NCI-H187 (cell line): Measurements from ENCODE around the gene NAPG.
"Not testable (repeated sequence)": the region's sequence is repeated elsewhere in the genome, so short reads cannot be mapped to it uniquely, and the experiment has no call there.

Source experiments
- DNase-seq, 2 experiments: peaks; one replicate each; lab custom pipeline; 2025; lab: John Stamatoyannopoulos, UW

The NAPG gene

DNA sequence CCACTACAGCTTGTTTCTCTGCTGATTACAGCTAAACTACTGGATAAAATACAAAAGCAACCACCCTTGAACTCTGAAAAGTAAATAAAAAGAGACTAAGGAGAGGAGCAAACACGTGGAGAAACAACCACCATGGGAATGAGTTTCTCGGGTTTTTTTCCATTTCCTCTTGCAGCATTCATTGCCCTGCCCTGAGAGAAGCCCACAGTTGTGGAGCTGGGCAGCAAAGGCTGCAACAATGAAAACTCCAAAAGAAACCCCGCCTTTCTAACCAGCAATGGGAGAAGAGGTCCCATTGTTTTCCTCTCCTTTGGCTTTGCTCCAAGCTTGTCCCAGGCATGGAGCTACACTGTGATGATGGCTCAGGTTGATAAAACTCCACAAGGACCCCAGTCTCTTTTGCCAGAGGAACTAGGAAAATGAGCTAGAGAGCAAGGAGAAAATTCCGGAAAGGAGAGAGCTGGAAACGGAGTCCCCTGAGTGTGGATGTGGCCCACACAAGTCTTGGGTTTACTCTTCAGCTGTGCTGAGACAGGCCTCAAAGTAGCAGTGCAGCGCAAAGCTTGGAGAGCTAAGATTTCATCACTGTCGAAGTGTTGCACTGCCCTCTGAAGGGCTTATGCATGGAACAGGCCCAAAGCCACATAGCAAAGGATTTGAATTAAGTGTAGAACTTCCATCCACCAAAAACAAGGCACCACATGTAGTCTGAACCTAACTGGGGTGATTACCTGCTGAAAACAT, 20.9 kb downstream of the NAPG start:
- DNase-seq, result no peak

DNA sequence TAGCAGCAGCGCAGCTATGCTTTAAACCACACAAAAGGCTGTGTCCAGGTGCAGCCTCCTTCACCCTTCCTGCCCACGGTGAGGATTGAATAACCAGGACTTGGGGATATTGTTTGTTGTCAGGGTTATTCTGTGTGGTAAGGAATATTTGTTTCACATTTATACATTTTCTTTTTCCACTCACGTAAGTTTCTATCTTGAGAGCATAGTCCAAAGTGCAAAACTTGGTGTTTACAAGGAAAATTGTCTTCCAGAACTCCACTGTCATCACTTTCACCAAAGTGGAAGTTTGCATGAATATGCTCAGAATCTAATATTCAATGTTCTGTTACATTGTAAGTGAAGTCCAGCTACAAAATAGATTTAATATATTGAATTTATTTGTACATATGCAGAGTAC, 26.4 kb downstream of the NAPG start:
- no peak for DNase-seq

DNA sequence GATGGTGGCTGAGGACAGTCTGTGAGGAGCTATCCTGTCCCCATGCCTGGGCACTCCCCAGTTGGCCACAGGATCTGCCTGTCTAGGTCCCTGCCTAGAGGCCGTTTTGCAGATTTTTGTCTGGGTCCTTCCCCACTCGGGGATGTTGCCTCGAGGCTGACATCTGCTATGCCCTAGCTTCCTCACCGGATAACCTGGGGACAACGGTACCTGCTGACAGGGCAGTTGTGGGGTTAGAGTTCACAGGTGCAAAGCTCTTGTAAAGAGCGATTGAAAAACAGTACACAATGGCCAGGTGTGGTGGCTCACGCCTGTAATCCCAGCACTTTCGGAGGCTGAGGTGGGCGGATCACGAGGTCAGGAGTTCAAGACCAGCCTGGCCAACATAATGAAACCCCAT, 30.4 kb downstream of the NAPG start:
- DNase-seq, result not testable (repeated sequence)

DNA sequence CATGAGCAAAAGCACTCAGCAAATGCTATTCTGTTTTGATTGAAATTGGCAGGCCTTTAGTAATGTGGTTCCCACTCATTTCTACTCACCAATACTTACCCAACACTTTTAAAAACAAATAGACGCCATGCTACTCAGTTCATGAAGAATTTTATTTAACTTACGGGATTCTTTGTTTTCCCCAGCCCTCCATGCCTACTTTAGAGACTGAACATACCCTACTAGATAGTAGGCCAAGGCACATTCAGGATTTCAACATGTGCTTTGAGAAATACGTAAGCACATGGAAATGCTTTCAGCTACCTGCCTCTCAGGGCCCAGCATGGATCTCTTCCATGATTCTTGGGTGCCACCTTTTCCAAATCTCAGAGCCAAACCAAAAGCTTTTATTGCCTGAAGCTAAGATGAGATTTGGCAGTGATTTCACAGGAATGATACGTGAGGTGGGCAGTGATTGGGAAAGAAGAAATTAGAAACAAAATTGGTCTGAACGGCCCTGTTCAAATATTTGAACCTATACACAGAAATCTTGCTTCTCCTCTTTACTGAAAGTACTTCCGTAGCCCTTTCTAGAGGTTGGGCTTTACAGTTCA, 31.4 kb downstream of the NAPG start:
- no peak for DNase-seq

DNA sequence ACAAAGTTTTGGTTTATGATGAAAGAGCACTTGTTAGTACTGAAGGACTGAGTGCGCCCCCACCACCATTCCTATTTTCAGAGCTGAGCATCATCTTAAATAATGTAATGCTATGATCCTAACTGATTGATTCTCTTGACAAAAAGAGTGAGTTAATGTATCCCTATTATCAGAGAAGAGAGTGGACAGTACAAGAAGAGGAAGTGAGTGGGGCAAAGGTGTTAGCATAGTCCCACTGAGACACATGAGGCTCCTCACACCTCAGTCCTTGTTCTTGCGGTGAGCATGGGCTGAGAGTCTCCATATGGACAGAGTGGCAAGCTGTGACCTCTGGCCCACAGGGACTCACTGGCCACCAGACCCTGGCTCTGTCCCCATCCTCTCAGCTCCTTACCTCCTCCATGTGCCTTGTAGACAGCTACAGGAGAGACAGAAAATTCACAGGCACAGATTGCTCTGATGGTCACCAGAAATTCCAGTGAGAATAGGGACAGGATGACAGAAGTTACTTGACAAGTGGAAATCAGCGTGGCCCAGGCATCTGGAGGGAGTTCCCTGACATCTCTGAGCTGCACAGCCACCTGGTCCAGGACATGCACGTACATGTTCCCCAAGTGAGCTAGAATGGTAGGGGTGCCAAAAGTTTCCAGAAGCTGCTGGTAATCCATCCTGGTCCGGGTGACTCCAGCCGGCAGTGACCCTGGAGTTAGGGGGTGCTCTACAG, 32.6 kb downstream of the NAPG start:
- DNase-seq, result no peak

DNA sequence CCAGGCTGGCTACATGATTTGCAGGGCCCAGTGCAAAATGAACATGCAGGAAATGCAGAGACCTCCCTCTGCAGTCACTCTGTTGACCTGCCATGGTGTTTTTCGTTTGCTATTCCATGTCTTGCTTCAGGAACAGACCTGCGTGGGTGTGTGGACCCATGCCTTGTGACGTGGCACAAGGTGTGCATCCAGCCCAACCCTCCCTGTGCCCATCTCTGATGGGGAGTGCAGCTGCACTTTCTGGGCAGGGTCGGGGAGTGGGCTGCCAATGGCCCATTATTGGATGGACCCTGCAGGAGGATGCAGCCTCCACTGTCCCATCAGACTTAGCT, 33.1 kb downstream of the NAPG start:
- no peak for DNase-seq

DNA sequence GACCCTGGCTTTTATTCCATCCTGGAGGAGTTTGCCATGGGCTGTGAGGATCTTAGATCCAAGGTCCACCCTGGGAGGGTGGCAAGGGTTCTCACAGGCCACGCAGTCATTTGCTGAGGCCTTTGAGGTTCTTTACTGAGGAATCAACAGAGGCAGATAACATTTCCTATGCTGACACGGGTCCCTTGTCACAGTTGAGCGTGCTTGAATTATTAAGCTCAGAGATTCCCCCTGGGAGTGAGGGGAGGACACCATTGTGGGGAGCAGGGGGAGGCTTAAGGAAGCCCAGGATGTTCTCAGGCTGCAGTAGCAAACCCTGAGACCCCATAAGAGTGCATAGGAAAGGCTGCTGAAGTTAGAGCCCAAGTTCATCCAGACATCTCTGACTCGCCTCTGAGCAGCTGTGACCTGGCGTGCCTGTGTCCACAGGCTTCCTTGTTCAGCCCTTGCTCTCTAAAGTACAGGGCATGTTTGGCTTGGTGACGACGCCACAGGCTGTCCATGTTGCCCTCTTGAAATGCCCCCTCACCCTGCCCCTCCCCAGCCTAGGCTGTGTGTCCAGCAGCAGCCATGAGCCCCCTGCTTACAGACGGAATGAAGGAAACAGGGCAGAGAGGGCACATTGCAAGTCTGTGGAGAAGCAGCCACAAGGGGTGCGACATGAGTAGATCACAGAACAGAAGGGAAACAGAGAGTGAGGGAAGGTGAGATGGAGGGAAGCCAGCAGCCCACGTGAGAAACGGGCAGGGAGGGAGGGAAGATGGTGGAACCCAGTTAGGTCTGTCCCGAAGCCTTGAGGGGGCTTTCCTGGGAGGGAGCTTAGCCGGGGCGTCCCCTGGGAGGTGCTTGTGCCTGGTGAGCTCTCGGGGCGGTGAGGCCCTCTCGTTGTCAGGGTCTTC, 34.0 kb downstream of the NAPG start:
- DNase-seq, result no peak

DNA sequence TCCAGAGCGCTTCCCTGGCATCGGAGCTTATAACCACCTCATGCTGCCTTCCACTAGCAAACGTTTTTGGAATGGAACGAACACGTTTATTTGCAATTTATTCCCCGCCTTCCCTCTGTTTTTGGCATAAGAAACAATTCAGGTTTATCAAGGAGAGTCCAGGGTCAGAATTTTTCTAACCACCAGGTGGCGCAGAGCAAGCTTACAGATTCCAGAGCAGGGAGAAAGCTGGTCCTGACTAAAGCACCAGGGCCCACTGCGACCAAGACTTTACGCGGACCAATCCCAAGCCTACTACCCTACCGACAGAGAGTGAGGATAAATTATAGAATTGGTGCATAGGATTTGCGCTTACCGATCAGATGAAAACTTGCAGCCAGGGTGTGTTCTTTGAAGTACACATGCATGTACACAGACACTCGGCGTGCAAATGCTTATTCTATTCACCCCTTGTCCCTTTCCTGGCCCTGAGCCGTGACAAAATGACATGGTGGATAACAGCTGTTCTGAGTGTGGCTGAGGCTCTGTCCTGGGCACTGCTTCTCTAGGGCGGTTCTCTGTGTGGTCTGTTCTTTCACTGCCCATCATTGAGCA, 34.7 kb downstream of the NAPG start:
- DNase-seq, result peak in 1 of 2 experiments; percentile 4

DNA sequence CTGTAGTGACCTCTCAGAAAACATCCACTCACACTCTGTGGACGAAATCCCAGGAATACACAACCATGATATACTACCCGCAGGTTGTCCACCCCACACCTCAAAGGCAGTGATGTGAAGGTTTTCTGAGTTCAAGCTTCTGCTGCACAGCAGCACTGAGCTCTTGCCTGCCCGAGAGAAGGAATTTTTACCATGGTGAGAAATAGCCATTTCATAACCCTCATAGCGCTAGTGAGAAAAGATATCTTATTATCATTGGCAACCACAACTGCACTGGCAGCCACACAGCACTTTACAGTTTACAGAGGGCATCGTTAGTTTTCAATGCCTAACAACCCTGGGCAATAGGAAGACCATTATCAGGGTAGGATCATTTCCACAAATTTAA, 36.9 kb downstream of the NAPG start:
- DNase-seq, result no peak

DNA sequence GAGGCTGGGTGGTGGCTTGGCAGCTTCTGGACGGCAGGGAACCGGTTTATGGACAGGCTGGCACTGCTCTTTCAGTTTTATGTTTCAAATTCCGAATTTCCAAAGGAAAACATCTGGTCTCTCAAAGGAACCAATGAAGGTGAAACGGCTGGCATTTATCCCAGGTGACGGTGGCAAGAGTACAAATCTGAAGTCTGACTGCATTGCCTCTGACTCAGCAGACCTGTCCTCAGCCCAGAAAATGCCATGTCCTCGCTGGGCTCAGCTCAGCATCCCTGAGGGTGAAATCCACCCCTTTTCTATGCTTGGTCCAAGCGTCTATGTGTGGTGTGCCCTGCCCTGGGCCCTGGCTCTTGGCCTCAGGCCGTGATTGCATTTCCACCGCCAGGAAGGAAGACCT, 38.1 kb downstream of the NAPG start:
- DNase-seq, result no peak

DNA sequence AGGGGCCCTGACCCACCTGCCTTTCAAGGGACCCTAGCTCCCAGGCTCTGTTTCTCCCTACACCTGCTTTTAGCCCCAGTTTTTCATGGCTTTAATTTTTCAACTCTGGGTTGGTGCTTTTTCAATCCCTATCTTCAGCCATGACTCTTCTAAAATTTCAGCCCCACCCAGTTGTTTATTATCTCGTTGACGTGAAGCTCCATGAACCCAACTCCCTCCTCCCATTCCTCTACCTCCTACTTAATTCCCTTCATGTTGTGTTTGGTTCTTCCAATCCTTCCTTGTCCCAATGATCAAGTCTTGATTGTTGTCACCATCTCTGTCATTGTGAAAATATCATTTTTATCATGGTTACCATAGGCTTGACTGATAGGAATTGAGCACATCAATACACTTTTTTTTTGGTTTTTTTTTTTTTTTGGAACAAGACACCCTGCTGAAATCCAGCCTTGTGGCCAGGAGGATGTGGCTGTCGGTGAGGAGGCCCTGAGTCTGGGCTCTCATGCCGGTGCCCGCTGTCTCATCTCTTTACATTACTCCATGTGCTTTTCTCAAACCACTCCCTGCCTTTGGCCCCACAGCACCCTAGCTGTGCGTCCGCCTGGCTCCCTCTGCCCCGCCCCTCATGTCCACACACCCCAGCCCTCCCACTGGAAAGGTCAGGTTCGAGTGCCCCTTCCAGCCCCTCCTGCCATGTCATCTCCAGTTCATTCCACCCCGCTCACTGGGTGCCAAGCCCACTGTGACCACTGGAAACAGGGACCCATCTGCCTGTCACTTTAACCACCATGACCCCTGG, 39.3 kb downstream of the NAPG start:
- DNase-seq, result no peak

DNA sequence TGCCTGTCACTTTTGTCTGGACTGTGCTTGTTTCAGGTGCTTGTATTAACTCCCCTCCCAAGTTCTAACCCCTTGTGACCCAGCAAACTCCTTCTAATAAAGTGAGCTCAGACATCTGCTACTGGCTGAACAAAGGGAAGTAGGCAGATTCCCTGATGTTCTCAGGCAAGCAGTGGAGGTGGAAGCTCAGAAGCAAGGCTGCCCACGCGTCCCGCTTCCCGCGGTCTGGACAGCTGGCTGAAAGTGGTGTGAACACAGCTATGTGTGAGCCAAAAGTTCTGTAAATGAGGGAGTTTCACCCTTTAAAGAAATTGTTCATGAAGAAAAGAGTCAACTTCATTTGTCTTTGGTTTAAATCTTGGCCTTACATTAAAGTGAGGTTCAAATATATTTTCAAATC, 40.0 kb downstream of the NAPG start:
- no peak for DNase-seq

DNA sequence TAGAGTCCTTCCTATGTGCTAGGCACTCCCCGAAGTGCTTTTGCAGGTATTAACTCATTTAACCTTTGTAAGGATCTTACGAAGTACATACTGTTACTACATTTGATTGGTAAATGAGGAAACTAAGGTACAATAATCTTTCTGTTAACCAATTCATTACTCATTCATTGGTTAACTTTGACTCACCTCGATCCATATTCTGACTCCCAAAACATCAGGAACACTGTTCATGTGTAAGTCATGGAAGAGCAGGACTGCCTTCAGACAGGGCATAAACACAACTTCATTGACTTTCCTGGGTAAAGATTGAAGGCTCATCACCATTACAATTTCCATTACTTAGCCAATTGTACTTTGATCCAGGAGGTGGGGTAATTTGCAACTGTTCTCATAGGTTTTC, 40.6 kb downstream of the NAPG start:
- no peak for DNase-seq

DNA sequence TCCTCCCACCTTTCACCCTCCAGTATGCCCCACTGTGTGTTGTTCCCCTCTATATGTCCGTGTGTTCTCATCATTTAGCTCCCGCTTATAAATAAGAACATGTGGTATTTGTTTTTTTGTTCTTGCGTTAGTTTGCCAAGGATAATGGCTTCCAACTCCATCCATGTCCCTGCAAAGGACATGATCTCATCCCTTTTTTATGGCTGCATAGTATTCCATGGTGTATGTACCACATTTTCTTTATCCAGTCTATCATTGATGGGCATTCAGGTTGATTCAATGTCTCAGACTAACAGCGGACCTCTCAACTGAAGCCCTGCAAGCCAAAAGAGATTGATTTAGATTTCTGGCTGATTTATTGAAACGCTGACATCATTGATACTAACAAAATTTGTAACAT, 44.1 kb downstream of the NAPG start:
- not testable (repeated sequence) for DNase-seq

DNA sequence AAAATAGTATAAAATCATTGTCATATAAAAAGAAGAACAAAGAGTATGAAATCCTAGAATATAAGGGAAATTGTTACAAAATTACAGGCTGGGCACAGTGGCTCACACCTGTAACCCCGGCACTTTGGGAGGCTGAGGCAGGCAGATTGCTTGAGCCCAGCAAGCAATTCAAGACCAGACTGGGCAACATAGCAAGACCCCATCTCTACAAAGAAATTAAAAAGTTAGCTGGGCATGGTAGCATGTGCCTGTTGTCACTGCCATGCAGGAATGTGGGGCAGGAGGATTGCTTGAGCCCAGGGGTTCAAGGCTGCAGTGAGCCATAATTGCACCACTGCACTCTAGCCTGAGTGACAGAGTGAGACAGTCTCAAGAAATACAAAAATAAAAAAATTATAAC, 44.8 kb downstream of the NAPG start:
- no peak for DNase-seq

DNA sequence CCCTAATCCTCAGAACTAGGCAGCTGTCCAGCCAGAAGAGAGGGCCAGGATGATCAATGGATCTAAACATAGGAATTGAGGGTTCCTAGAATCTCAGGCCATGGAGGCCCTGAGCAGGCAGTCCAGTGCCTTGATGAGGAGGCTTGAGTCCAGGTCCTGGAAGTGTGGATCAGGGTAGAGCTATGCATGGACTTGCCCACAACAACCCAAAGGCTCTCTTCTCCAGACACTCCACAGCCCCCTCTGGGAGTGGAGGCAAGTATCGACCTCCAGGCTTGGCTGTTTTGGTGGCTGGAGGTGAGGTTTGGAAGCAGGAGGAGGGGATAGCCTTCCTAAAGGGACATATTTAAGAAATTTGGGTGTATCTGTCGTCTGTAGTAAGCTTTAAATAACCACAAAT, 45.7 kb downstream of the NAPG start:
- no peak for DNase-seq

DNA sequence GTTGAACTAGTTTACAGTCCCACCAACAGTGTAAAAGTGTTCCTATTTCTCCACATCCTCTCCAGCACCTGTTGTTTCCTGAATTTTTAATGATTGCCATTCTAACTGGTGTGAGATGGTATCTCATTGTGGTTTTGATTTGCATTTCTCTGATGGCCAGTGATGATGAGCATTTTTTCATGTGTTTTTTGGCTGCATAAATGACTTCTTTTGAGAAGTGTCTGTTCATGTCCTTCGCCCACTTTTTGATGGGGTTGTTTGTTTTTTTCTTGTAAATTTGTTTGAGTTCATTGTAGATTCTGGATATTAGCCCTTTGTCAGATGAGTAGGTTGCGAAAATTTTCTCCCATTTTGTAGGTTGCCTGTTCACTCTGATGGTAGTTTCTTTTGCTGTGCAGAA, 47.4 kb downstream of the NAPG start:
- not testable (repeated sequence) for DNase-seq

DNA sequence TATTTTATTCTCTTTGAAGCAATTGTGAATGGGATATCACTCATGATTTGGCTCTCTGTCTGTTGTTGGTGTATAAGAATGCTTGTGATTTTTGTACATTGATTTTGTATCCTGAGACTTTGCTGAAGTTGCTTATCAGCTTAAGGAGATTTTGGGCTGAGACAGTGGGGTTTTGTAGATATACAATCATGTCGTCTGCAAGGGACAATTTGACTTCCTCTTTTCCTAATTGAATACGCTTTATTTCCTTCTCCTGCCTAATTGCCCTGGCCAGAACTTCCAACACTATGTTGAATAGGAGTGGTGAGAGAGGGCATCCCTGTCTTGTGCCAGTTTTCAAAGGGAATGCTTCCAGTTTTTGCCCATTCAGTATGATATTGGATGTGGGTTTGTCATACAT, 48.6 kb downstream of the NAPG start:
- not testable (repeated sequence) for DNase-seq

DNA sequence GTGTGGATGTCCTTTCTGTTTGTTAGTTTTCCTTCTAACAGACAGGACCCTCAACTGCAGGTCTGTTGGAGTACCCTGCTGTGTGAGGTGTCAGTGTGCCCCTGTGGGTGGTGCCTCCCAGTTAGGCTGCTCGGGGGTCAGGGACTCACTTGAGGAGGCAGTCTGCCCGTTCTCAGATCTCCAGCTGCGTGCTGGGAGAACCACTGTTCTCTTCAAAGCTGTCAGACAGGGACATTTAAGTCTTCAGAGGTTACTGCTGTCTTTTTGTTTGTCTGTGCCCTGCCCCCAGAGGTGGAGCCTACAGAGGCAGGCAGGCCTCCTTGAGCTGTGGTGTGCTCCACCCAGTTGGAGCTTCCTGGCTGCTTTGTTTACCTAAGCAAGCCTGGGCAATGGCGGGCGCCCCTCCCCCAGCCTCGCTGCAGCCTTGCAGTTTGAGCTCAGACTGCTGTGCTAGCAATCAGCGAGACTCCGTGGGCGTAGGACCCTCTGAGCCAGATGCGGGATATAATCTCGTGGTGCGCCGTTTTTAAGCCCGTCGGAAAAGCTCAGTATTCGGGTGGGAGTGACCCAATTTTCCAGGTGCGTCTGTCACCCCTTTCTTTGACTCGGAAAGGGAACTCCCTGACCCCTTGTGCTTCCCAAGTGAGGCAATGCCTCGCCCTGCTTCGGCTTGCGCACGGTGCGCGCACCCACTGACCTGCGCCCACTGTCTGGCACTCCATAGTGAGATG, 52.2 kb downstream of the NAPG start:
- DNase-seq, result not testable (repeated sequence)

DNA sequence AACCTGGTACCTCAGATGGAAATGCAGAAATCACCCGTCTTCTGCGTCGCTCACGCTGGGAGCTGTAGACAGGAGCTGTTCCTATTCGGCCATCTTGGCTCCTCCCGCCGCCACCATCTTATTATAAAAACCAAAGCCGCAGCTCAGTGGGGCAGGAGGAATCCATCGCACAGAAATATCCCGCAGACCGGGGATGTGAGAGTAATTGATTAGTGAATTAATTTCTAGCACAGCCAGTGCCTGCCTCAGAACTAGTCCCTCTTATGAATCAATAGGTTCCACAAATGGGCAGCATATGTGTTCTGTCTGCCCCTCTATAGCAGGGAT, 52.7 kb downstream of the NAPG start:
- not testable (repeated sequence) for DNase-seq
